A673 (cell line): Measurements from ENCODE around the gene BLTP1. TPM values are rescaled to one million over a fixed set of nuclear protein-coding genes. Genes with fewer than 3 reads are reported as not detected.

ENCODE experiments used
- BruUV-seq: library from RNA; stranded (reverse); fragments of 400-500 nt; replicated peaks from 2 replicates; lab custom pipeline; 2021; lab: Mats Ljungman, UMichigan
- CTCF ChIA-PET: fragments of 300-600 bp; sonication (Branson Sonifier 250); formaldehyde crosslinking; loops from one replicate; lab custom pipeline; 2022; ENCODE audit warnings: antibody characterized with exemption; lab: Charles Lee
- POLR2A ChIA-PET: fragments of 300-600 bp; sonication (Branson Sonifier 250); formaldehyde crosslinking; loops from one replicate; lab custom pipeline; 2022; ENCODE audit warnings: antibody characterized with exemption; ENCODE audit not compliant: low non-redundant PET; lab: Charles Lee
- DNase-seq: peaks from one replicate; pipeline ENCODE4 v3.0.0-alpha.2; 2015; ENCODE audit warnings: low spot score
- H3K27ac ChIP-seq: fragments of 200-600 bp; sonication (generic); 2 replicates; pipeline ENCODE4 v1.5.1; 2016; ENCODE audit warnings: mixed run types, low read depth, mild to moderate bottlenecking, mixed read lengths, antibody characterized with exemption, low read length; ENCODE audit not compliant: poor library complexity, severe bottlenecking
- H3K27me3 ChIP-seq: fragments of 200-600 bp; sonication (generic); replicated peaks from 2 replicates; pipeline ENCODE4 v1.6.1; 2017; ENCODE audit warnings: mixed run types, low read depth, mild to moderate bottlenecking, mixed read lengths, antibody characterized with exemption, low read length; ENCODE audit not compliant: insufficient read depth, poor library complexity
- H3K36me3 ChIP-seq: fragments of 200-600 bp; sonication (generic); 2 replicates; pipeline ENCODE4 v1.6.1; 2016; ENCODE audit warnings: mixed run types, mild to moderate bottlenecking, mixed read lengths, antibody characterized with exemption, low read length; ENCODE audit not compliant: insufficient read depth, poor library complexity, severe bottlenecking
- H3K4me1 ChIP-seq: fragments of 200-600 bp; sonication (generic); 2 replicates; pipeline ENCODE4 v1.6.1; 2017; ENCODE audit warnings: mixed run types, mild to moderate bottlenecking, mixed read lengths, antibody characterized with exemption, low read length; ENCODE audit not compliant: insufficient read depth, poor library complexity, severe bottlenecking
- H3K4me3 ChIP-seq: fragments of 200-600 bp; sonication (generic); 2 replicates; pipeline ENCODE4 v1.5.1; 2016; ENCODE audit warnings: low read depth, mixed run types, mild to moderate bottlenecking, mixed read lengths, low read length; ENCODE audit not compliant: poor library complexity, severe bottlenecking
- H3K9me3 ChIP-seq: fragments of 200-600 bp; sonication (generic); 2 replicates; pipeline ENCODE4 v1.6.1; 2016; ENCODE audit warnings: mixed run types, low read depth, mild to moderate bottlenecking, mixed read lengths, antibody characterized with exemption, low read length; ENCODE audit not compliant: poor library complexity, severe bottlenecking
- CTCF ChIP-seq: fragments of 300-800, 200-600 bp; sonication (generic); conservative IDR thresholded peaks from 2 replicates; pipeline ENCODE4 v1.5.1; 2017; ENCODE audit warnings: low read depth, mild to moderate bottlenecking, antibody characterized with exemption, low read length, moderate library complexity, mixed read lengths
- EZH2 ChIP-seq: fragments of 200-600 bp; sonication (generic); IDR thresholded peaks from 2 replicates; pipeline ENCODE4 v1.6.1; 2017; ENCODE audit warnings: borderline replicate concordance, low read depth, mild to moderate bottlenecking, mixed read lengths, antibody characterized with exemption, low read length; ENCODE audit not compliant: poor library complexity, severe bottlenecking
- intact Hi-C: fragments of 100-400 bp; cut with micrococcal nuclease; formaldehyde crosslinking; loops from one replicate; pipeline ENCODE4 v1.10.0; 2022; ENCODE audit not compliant: unreplicated experiment
- total RNA-seq: library from RNA; stranded (reverse); gene quantifications from 2 replicates; pipeline ENCODE4 v1.2.3, GENCODE V29; 2021

The BLTP1 gene
- total RNA-seq, 1 experiment from 2014 or later: 23.9 TPM

GRCh38 chr4:122131562-122132157 lies 20.5 kb upstream of the BLTP1 start:
- Histone ChIP-seq H3K4me3 (no peak overlapping the region), H3K27me3 (peaks cover 5% of the 10 kb centered on the region), H3K4me1 (no peaks in the 10 kb centered on the region), H3K9me3 (no peaks in the 10 kb centered on the region), H3K36me3 (no peaks in the 10 kb centered on the region), H3K27ac (no peak overlapping the region)
- CTCF ChIA-PET: no interaction called here
- no TSS peak for BruUV-seq
- POLR2A ChIA-PET: no interaction called here
- no peak for DNase-seq
- TF ChIP-seq CTCF (no peak), EZH2 (no peak)
- intact Hi-C loops: no loop called here

GRCh38 chr4:122132891-122133290 lies 19.2 kb upstream of the BLTP1 start:
- H3K27me3 ChIP-seq: peaks cover 5% of the 10 kb centered on the region
- CTCF ChIA-PET: no interaction called here
- no peaks in the 10 kb centered on the region for H3K36me3 ChIP-seq
- DNase-seq: no peak
- H3K27ac ChIP-seq: no peak overlapping the region
- H3K9me3 ChIP-seq: no peaks in the 10 kb centered on the region
- TF ChIP-seq EZH2 (no peak), CTCF (no peak)
- no peak overlapping the region for H3K4me3 ChIP-seq
- intact Hi-C loops: no loop called here
- H3K4me1 ChIP-seq: no peaks in the 10 kb centered on the region
- POLR2A ChIA-PET: interaction anchor here (0.6 kb wide), 1 partner anchor 66 kb away, joined by 3 read pairs; no protein-coding TSS in a partner anchor
- BruUV-seq: no TSS peak

GRCh38 chr4:122139139-122139538 lies 13.0 kb upstream of the BLTP1 start:
- DNase-seq: no peak
- Histone ChIP-seq H3K27ac (no peak overlapping the region), H3K4me1 (no peaks in the 10 kb centered on the region), H3K4me3 (no peak overlapping the region), H3K27me3 (peaks cover 3% of the 10 kb centered on the region), H3K9me3 (no peaks in the 10 kb centered on the region), H3K36me3 (no peaks in the 10 kb centered on the region)
- POLR2A ChIA-PET: no interaction called here
- TF ChIP-seq CTCF (no peak), EZH2 (no peak)
- BruUV-seq: no TSS peak
- intact Hi-C loops: no loop called here
- CTCF ChIA-PET: no interaction called here
